NCI-H226 (cell line): ENCODE results near the gene APPBP2.
"Not testable (repeated sequence)": the region's sequence is repeated elsewhere in the genome, so short reads cannot be mapped to it uniquely, and the experiment has no call there.

Source experiments
- DNase-seq: peaks from one replicate; pipeline ENCODE4 v3.0.0-alpha.2; 2015

APPBP2 gene

GRCh38 chr17:60490594-60490993 is 35.4 kb downstream of the APPBP2 start:
- DNase-seq, result not testable (repeated sequence)

- DNase-seq, result no peak
Measured at GRCh38 chr17:60481604-60482003, 44.4 kb downstream of the APPBP2 start.

- DNase-seq, result no peak
Measured at GRCh38 chr17:60473788-60474187, 52.3 kb downstream of the APPBP2 start.

- no peak for DNase-seq
Measured at GRCh38 chr17:60472449-60472848, 53.6 kb downstream of the APPBP2 start.

GRCh38 chr17:60471451-60471850 is 54.6 kb downstream of the APPBP2 start:
- no peak for DNase-seq

GRCh38 chr17:60468371-60468770 is 57.7 kb downstream of the APPBP2 start:
- DNase-seq, result no peak

GRCh38 chr17:60464343-60464742 is 61.7 kb downstream of the APPBP2 start:
- no peak for DNase-seq

GRCh38 chr17:60463157-60463835 is 62.7 kb downstream of the APPBP2 start:
- no peak for DNase-seq

- no peak for DNase-seq
Measured at GRCh38 chr17:60461584-60461983, 64.5 kb downstream of the APPBP2 start.

- DNase-seq, result no peak
Measured at GRCh38 chr17:60457148-60457547, 68.9 kb downstream of the APPBP2 start.

- DNase-seq, result no peak
Measured at GRCh38 chr17:60455378-60455777, 70.7 kb downstream of the APPBP2 start.

GRCh38 chr17:60451965-60452364 is 74.1 kb downstream of the APPBP2 start:
- DNase-seq, result no peak

GRCh38 chr17:60451071-60451470 is 75.0 kb downstream of the APPBP2 start:
- DNase-seq, result no peak

GRCh38 chr17:60447375-60447774 is 78.7 kb downstream of the APPBP2 start:
- DNase-seq, result no peak

GRCh38 chr17:60445144-60445543 is 80.9 kb downstream of the APPBP2 start:
- no peak for DNase-seq

- DNase-seq, result no peak
Measured at GRCh38 chr17:60443713-60444112, 82.3 kb downstream of the APPBP2 start.

- DNase-seq, result peak; percentile 48
Measured at GRCh38 chr17:60442271-60443173, 83.5 kb downstream of the APPBP2 start.

- peak; percentile 16 for DNase-seq
Measured at GRCh38 chr17:60439501-60439900, 86.5 kb downstream of the APPBP2 start.

- no peak for DNase-seq
Measured at GRCh38 chr17:60436676-60437075, 89.4 kb downstream of the APPBP2 start.

- peak; percentile 59 for DNase-seq
Measured at GRCh38 chr17:60435244-60436167, 90.5 kb downstream of the APPBP2 start.

- not testable (repeated sequence) for DNase-seq
Measured at GRCh38 chr17:60433021-60433997, 92.7 kb downstream of the APPBP2 start.

GRCh38 chr17:60430561-60430960 is 95.5 kb downstream of the APPBP2 start:
- DNase-seq, result not testable (repeated sequence)
